DND-41 (cell line): Measurements from ENCODE around the gene SMPDL3B.

ENCODE experiments used
- ATAC-seq: fragments of 200-7000 bp; cut with Tn5 transposase; 3 replicates; pipeline ENCODE4 v1.9.1; 2021; ENCODE audit warnings: low read depth; ENCODE audit not compliant: insufficient read depth
- DNase-seq: peaks from one replicate; pipeline ENCODE4 v3.0.0-alpha.2; 2020
- H2AFZ ChIP-seq: 2 replicates; pipeline ENCODE4 v1.6.0; 2012; ENCODE audit warnings: low read depth, low read length
- H3K27ac ChIP-seq: 2 replicates; pipeline ENCODE4 v1.5.1; 2012; ENCODE audit warnings: low read length, inconsistent platforms
- H3K27me3 ChIP-seq: fragments of 200-600 bp; sonication (generic); 2 replicates; pipeline ENCODE4 v1.6.0; 2012; ENCODE audit warnings: low read length, mild to moderate bottlenecking, inconsistent platforms; ENCODE audit not compliant: insufficient read depth, poor library complexity
- H3K36me3 ChIP-seq: 2 replicates; pipeline ENCODE4 v1.5.1; 2012; ENCODE audit warnings: low read length, inconsistent platforms; ENCODE audit not compliant: insufficient read depth
- H3K4me1 ChIP-seq: 2 replicates; pipeline ENCODE4 v1.5.1; 2012; ENCODE audit warnings: mild to moderate bottlenecking, low read length; ENCODE audit not compliant: insufficient read depth
- H3K4me2 ChIP-seq: 2 replicates; pipeline ENCODE4 v1.6.0; 2012; ENCODE audit warnings: mild to moderate bottlenecking, moderate library complexity, low read length, inconsistent platforms; ENCODE audit not compliant: insufficient read depth
- H3K4me3 ChIP-seq, 2 experiments: fragments of 200-600 bp in 1 of 2; shearing (Covaris generic) in 1 of 2; 2 replicates each; pipeline ENCODE4 v1.5.1; 2012 to 2016; ENCODE audit warnings: inconsistent platforms in 2 of 2, low read length in 2 of 2, mild to moderate bottlenecking in 2 of 2, low read depth in 1 of 2, moderate library complexity in 1 of 2
- H3K79me2 ChIP-seq: 2 replicates; pipeline ENCODE4 v1.6.0; 2012; ENCODE audit warnings: low read length, inconsistent platforms; ENCODE audit not compliant: insufficient read depth
- H3K9ac ChIP-seq: 2 replicates; pipeline ENCODE4 v1.6.0; 2012; ENCODE audit warnings: low read depth, mild to moderate bottlenecking, inconsistent platforms, low read length, moderate library complexity
- H3K9me3 ChIP-seq: 2 replicates; pipeline ENCODE4 v1.5.1; 2012; ENCODE audit warnings: low read length, moderate library complexity, mild to moderate bottlenecking, inconsistent platforms; ENCODE audit not compliant: insufficient read depth, severe bottlenecking
- H4K20me1 ChIP-seq: 2 replicates; pipeline ENCODE4 v1.6.0; 2012; ENCODE audit warnings: low read length; ENCODE audit not compliant: insufficient read depth
- EZH2 ChIP-seq: IDR thresholded peaks from 3 replicates; pipeline ENCODE4 v1.6.1; 2012; ENCODE audit warnings: borderline replicate concordance, low read depth, mild to moderate bottlenecking, moderate library complexity, low read length, inconsistent platforms; ENCODE audit not compliant: severe bottlenecking
- TF ChIP-seq, protein P1 (sequence below): IDR thresholded peaks from 2 replicates; pipeline ENCODE4 v1.5.1; 2012; ENCODE audit warnings: borderline replicate concordance, low read length, moderate library complexity, mild to moderate bottlenecking; ENCODE audit not compliant: poor library complexity, severe bottlenecking; ENCODE audit errors: extremely low read depth

The SMPDL3B gene

DNA sequence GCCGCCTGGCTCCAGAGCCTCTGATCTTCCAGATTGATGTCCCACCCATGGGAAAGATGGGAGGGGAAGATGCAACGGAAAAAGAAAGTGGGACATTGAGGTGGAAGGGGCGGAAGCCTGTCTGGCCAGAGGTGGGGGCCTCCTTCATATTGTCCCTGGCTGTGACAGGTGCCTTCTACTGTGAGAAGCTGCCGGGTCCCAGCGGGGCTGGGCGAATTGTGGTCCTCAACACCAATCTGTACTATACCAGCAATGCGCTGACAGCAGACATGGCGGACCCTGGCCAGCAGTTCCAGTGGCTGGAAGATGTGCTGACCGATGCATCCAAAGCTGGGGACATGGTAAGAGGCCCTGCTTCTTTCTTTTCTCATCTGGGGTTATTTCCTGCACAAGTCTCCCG, 19.4 kb downstream of the SMPDL3B start:
- TF ChIP-seq, protein P1, sequence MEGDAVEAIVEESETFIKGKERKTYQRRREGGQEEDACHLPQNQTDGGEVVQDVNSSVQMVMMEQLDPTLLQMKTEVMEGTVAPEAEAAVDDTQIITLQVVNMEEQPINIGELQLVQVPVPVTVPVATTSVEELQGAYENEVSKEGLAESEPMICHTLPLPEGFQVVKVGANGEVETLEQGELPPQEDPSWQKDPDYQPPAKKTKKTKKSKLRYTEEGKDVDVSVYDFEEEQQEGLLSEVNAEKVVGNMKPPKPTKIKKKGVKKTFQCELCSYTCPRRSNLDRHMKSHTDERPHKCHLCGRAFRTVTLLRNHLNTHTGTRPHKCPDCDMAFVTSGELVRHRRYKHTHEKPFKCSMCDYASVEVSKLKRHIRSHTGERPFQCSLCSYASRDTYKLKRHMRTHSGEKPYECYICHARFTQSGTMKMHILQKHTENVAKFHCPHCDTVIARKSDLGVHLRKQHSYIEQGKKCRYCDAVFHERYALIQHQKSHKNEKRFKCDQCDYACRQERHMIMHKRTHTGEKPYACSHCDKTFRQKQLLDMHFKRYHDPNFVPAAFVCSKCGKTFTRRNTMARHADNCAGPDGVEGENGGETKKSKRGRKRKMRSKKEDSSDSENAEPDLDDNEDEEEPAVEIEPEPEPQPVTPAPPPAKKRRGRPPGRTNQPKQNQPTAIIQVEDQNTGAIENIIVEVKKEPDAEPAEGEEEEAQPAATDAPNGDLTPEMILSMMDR, result no peak
- TF ChIP-seq EZH2, result no peak
- Histone ChIP-seq H4K20me1 (no peaks in the 10 kb centered on the region), H3K27ac (no peak overlapping the region), H3K9ac (no peak overlapping the region), H2AFZ (no peak overlapping the region), H3K4me3 (no peak overlapping the region), H3K36me3 (no peaks in the 10 kb centered on the region), H3K79me2 (no peaks in the 10 kb centered on the region), H3K4me1 (peaks cover 8% of the 10 kb centered on the region), H3K9me3 (no peaks in the 10 kb centered on the region), H3K4me2 (no peak overlapping the region), H3K27me3 (no peaks in the 10 kb centered on the region)
- no peak for ATAC-seq
- no peak for DNase-seq

DNA sequence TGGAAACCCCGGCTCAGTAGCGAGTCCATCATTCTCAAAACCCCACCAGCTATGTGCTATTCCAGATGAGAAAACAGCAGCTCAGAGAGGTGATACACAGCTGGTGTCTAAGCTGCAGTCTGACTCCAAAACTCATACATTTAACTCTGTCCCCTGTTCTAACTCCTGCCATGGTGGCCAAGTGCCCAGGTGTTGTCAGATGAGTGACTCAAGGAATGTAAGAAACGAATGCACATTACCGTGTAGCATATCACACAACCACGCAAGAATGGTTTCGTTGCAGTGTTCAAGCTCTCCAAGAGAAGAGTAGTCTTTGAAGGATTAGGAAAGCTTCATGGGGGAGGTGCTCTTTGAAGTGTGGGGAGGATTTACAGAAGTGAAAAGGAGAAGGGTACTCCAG, 20.3 kb downstream of the SMPDL3B start:
- H3K4me2 ChIP-seq, result no peak overlapping the region
- no peak overlapping the region for H3K27ac ChIP-seq
- peaks cover 15% of the 10 kb centered on the region for H3K4me1 ChIP-seq
- no peaks in the 10 kb centered on the region for H3K9me3 ChIP-seq
- ATAC-seq, result no peak
- H3K9ac ChIP-seq, result no peak overlapping the region
- no peaks in the 10 kb centered on the region for H3K27me3 ChIP-seq
- no peak for DNase-seq
- peaks cover 2% of the 10 kb centered on the region for H3K79me2 ChIP-seq
- no peak overlapping the region for H2AFZ ChIP-seq
- peaks cover 2% of the 10 kb centered on the region; the same call in 1 of the 2 replicates for H3K36me3 ChIP-seq
- no peak overlapping the region for H3K4me3 ChIP-seq
- TF ChIP-seq EZH2, result no peak
- TF ChIP-seq, protein P1, result no peak
- no peaks in the 10 kb centered on the region for H4K20me1 ChIP-seq

DNA sequence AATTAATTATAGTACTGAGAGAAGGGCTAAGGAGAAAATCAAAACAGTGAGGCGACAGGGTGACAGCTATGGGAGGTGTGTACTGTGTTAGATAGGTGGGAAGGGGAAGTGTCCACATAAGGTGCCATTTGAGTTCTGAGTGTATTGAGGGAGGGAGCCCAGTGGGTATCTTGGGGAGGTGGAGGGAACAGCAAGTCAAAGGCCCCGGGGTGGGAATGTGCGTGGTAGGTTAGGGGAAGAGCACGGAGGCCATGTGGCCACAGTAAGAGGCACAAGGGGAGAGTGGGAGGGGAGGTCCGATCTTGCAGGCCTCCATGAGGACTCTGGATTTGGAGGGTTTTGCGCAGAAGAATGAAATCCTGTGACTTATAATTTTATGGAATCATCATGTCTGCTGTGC, 22.0 kb downstream of the SMPDL3B start:
- Histone ChIP-seq H3K27me3 (no peaks in the 10 kb centered on the region), H3K9ac (no peak overlapping the region), H3K79me2 (peaks cover 8% of the 10 kb centered on the region), H3K9me3 (no peaks in the 10 kb centered on the region), H4K20me1 (no peaks in the 10 kb centered on the region), H2AFZ (no peak overlapping the region), H3K4me1 (peaks cover 32% of the 10 kb centered on the region), H3K36me3 (peaks cover 3% of the 10 kb centered on the region; the same call in 1 of the 2 replicates), H3K27ac (no peak overlapping the region), H3K4me2 (no peak overlapping the region), H3K4me3 (no peak overlapping the region)
- ATAC-seq, result no peak
- TF ChIP-seq, protein P1, result no peak
- no peak for TF ChIP-seq EZH2
- no peak for DNase-seq

DNA sequence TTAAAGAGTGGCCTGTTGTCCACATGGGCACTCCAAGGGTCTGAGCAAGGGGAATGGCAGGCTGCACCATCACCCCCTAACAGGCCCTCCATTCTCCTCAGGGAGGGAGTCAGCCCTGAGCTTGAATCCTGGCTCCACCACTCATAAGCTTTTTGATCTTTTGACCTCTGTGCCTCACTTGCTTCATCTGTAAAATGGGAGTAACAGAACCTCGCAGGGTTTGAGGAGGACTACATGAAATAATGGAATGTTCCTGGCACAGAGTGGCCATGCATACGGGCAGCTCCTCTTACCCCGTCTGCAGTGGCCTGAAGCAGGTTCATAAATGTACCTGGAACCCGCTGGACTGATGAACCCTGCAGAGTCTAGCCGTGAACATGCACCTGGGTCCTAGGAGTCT, 22.9 kb downstream of the SMPDL3B start:
- Histone ChIP-seq H2AFZ (no peak overlapping the region), H3K27ac (no peak overlapping the region), H3K27me3 (no peaks in the 10 kb centered on the region), H3K9ac (no peak overlapping the region), H3K9me3 (no peaks in the 10 kb centered on the region), H3K36me3 (peaks cover 3% of the 10 kb centered on the region; the same call in 1 of the 2 replicates), H3K4me1 (peaks cover 33% of the 10 kb centered on the region), H4K20me1 (no peaks in the 10 kb centered on the region), H3K4me2 (no peak overlapping the region), H3K4me3 (no peak overlapping the region), H3K79me2 (peaks cover 8% of the 10 kb centered on the region)
- TF ChIP-seq EZH2, result no peak
- TF ChIP-seq, protein P1, result no peak
- no peak for DNase-seq
- no peak for ATAC-seq
